K562 (cell line): ENCODE measurements around the gene NEDD8. TPM values are rescaled to one million over a fixed set of nuclear protein-coding genes. Genes with fewer than 3 reads are reported as not detected.

Experiments used
- ATAC-seq: fragments of 200-7000 bp; cut with Tn5 transposase; 3 replicates; pipeline ENCODE4 v1.9.1; 2020; ENCODE audit warnings: moderate library complexity
- BruUV-seq: library from RNA; stranded (reverse); fragments of 400-500 nt; replicated peaks from 2 replicates; lab custom pipeline; 2021; lab: Mats Ljungman, UMichigan
- CTCF ChIA-PET: fragments of 300-600 bp; formaldehyde crosslinking; extraction: SDS; loops from one replicate; lab custom pipeline; 2021; ENCODE audit warnings: low intra/inter-chr PET ratio; lab: Yijun Ruan, JAX
- POLR2A ChIA-PET: fragments of 300-600, 350-650 bp; sonication (Branson Sonifier 250); formaldehyde crosslinking; extraction: SDS; loops from one replicate; lab custom pipeline; 2021; ENCODE audit warnings: antibody characterized with exemption, inconsistent platforms; lab: Yijun Ruan, JAX
- DNase-seq, 4 experiments: peaks; one replicate each; pipeline versions ENCODE4 v3.0.0 to v3.0.0-alpha.2; 2011 to 2018; ENCODE audit warnings: low spot score in 3 of 4, mixed read lengths in 3 of 4; ENCODE audit errors: extremely low read depth in 1 of 4
- FAIRE-seq: peaks from 2 replicates; lab custom pipeline; 2011; peaks lifted over from hg19 to GRCh38; lab: Jason Lieb, UNC
- H2AFZ ChIP-seq: 2 replicates; pipeline ENCODE4 v1.6.0; 2011; ENCODE audit warnings: low read depth, low read length, control low read depth, inconsistent platforms
- H3K27ac ChIP-seq: fragments of 200-600 bp; 3 replicates; pipeline ENCODE4 v1.8.0; 2011; ENCODE audit warnings: low read depth, mild to moderate bottlenecking, control low read depth, inconsistent platforms, low read length, moderate library complexity, mixed read lengths; ENCODE audit errors: extremely low read depth
- H3K27me3 ChIP-seq, 2 experiments: fragments of 300-600 bp in 1 of 2; 2 replicates in 1 of 2; 3 replicates in 1 of 2; pipeline versions ENCODE4 v1.6.0 to v1.8.0; 2011; ENCODE audit warnings: inconsistent platforms in 2 of 2, low read length in 2 of 2, mild to moderate bottlenecking in 1 of 2, mixed read lengths in 1 of 2, moderate library complexity in 1 of 2; ENCODE audit not compliant: control insufficient read depth in 2 of 2, insufficient read depth in 2 of 2
- H3K36me3 ChIP-seq: fragments of 300-600 bp; 3 replicates; pipeline ENCODE4 v1.8.0; 2011; ENCODE audit warnings: mild to moderate bottlenecking, low read length, inconsistent platforms; ENCODE audit not compliant: control insufficient read depth, insufficient read depth
- H3K4me1 ChIP-seq, 2 experiments: fragments of 200-600 bp in 1 of 2; replicated peaks in 1 of 2; 2 replicates in 1 of 2; 3 replicates in 1 of 2; pipeline versions ENCODE4 v1.5.1 to v1.8.0; 2011; ENCODE audit warnings: inconsistent platforms in 2 of 2, low read length in 2 of 2, mild to moderate bottlenecking in 1 of 2, mixed read lengths in 1 of 2, moderate library complexity in 1 of 2; ENCODE audit not compliant: control insufficient read depth in 2 of 2, insufficient read depth in 2 of 2
- H3K4me2 ChIP-seq: 2 replicates; pipeline ENCODE4 v1.6.1; 2011; ENCODE audit warnings: low read length, control low read depth, inconsistent platforms, mixed read lengths; ENCODE audit not compliant: insufficient read depth
- H3K4me3 ChIP-seq: fragments of 200-600 bp; sonication (generic), shearing (Covaris generic); 2 replicates; pipeline ENCODE4 v1.5.1; 2016; ENCODE audit warnings: control low read depth, inconsistent platforms
- H3K79me2 ChIP-seq: fragments of 200-600 bp; 3 replicates; pipeline ENCODE4 v1.8.0; 2011; ENCODE audit warnings: low read length, inconsistent platforms; ENCODE audit not compliant: control insufficient read depth, insufficient read depth
- H3K9ac ChIP-seq, 2 experiments: 2 replicates each; pipeline versions ENCODE4 v1.6.0 to v1.6.1; 2011; ENCODE audit warnings: low read depth in 2 of 2, low read length in 2 of 2, control low read depth in 1 of 2, inconsistent platforms in 1 of 2, mild to moderate bottlenecking in 1 of 2, mixed read lengths in 1 of 2; ENCODE audit not compliant: insufficient read depth in 1 of 2
- H3K9me1 ChIP-seq: one replicate; pipeline ENCODE4 v1.6.0; 2011; ENCODE audit warnings: inconsistent platforms, mild to moderate bottlenecking, low read length, moderate library complexity; ENCODE audit not compliant: control insufficient read depth, insufficient read depth
- H3K9me3 ChIP-seq: replicated peaks from 2 replicates; pipeline ENCODE4 v1.5.1; 2011; ENCODE audit warnings: low read depth, low read length, inconsistent platforms; ENCODE audit not compliant: control insufficient read depth, insufficient read depth
- H4K20me1 ChIP-seq: replicated peaks from 2 replicates; pipeline ENCODE4 v1.6.1; 2011; ENCODE audit warnings: low read length, inconsistent platforms, mixed read lengths; ENCODE audit not compliant: control insufficient read depth, insufficient read depth
- BRD9 ChIP-seq: fragments of 450-650 bp; IDR thresholded peaks from 2 replicates; pipeline ENCODE4 v1.6.1; 2018; ENCODE audit warnings: low read depth; ENCODE audit not compliant: partially characterized antibody
- CHD2 ChIP-seq: IDR thresholded peaks from 2 replicates; pipeline ENCODE4 v1.6.1; 2011; ENCODE audit warnings: low read depth, low read length
- E2F3 ChIP-seq: fragments of 250-450 bp; sonication (Bioruptor Pico); IDR thresholded peaks from 2 replicates; pipeline ENCODE4 v1.4.0; 2020; ENCODE audit warnings: mild to moderate bottlenecking
- IRF2 ChIP-seq: sonication (generic); formaldehyde crosslinking; IDR thresholded peaks from 2 replicates; pipeline ENCODE4 v1.8.1; 2022; ENCODE audit warnings: mild to moderate bottlenecking, missing genetic modification reagents
- JUND ChIP-seq, 2 experiments: IDR thresholded peaks; 2 replicates in 1 of 2; 3 replicates in 1 of 2; pipeline ENCODE4 v1.6.1; 2011; ENCODE audit warnings: borderline replicate concordance in 2 of 2, low read depth in 2 of 2, low read length in 2 of 2, improper control_type of control experiment in 1 of 2, missing biosample characterization in 1 of 2, missing genetic modification characterization in 1 of 2, missing genetic modification reagents in 1 of 2
- OTX1 ChIP-seq: fragments of 450-650 bp; formaldehyde crosslinking; IDR thresholded peaks from 2 replicates; pipeline ENCODE4 v1.4.0; 2022; ENCODE audit warnings: mild to moderate bottlenecking
- PHF21A ChIP-seq: fragments of 450-650 bp; IDR thresholded peaks from 2 replicates; pipeline ENCODE4 v1.6.1; 2017; ENCODE audit warnings: low read depth, borderline replicate concordance
- SPI1 ChIP-seq: IDR thresholded peaks from 2 replicates; pipeline ENCODE4 v1.6.1; 2011; ENCODE audit warnings: low read depth, low read length, control low read depth, borderline replicate concordance
- TAF7 ChIP-seq: fragments of 450-650 bp; IDR thresholded peaks from 2 replicates; pipeline ENCODE4 v1.6.1; 2016; ENCODE audit warnings: missing genetic modification characterization, missing compliant biosample characterization
- TRIM24 ChIP-seq, 2 experiments: fragments of 450-650 bp; IDR thresholded peaks; 2 replicates each; pipeline ENCODE4 v1.6.1; 2016
- XRCC5 ChIP-seq: fragments of 200-400 bp; formaldehyde crosslinking; IDR thresholded peaks from 2 replicates; pipeline ENCODE4 v1.6.1; 2017; ENCODE audit warnings: low read depth, mild to moderate bottlenecking, low read length
- ZNF274 ChIP-seq: IDR thresholded peaks from 2 replicates; pipeline ENCODE4 v1.6.1; 2011; ENCODE audit warnings: low read depth, mild to moderate bottlenecking, low read length, moderate library complexity, borderline replicate concordance
- ZNF324 ChIP-seq: fragments of 250-450 bp; sonication (Bioruptor Pico); IDR thresholded peaks from 2 replicates; pipeline ENCODE4 v1.4.0; 2020; ENCODE audit warnings: mild to moderate bottlenecking
- WGBS: fragments of 100-300 bp; shearing (Covaris generic); methylation state at CpG from one replicate; pipeline ENCODE4 v1.1.6; 2016; ENCODE audit warnings: low coverage, mixed read lengths; ENCODE audit not compliant: insufficient coverage; ENCODE audit errors: missing lambda C conversion rate; 5-methylcytosine and 5-hydroxymethylcytosine counted together
- in situ Hi-C: fragments of 300-500 bp; cut with MboI; formaldehyde crosslinking; loops from 4 replicates; pipeline ENCODE4 v1.15.0; 2018; ENCODE audit warnings: inconsistent platforms, mixed read lengths
- intact Hi-C: fragments of 100-400 bp; cut with micrococcal nuclease; formaldehyde crosslinking; loops from 2 replicates; pipeline ENCODE4 v1.14.2; 2022
- polyA plus RNA-seq, 8 experiments: library from polyadenylated mRNA; depleted of rRNA in 4 of 8; stranded (reverse) in 5 of 8; unstranded in 3 of 8; fragments of >200 nt; fragmentation: Nextera tagmentation in 2 of 8; fragmentation: Illumina TruSeq in 1 of 8; extraction: Ambion mirVana in 2 of 8; extraction: Trizol in 1 of 8; gene quantifications; 2 replicates each; pipeline versions ENCODE4 v1.2.1 to v1.2.3, GENCODE V29; 2011 to 2014; ENCODE audit warnings: inconsistent platforms in 1 of 8, missing spikeins in 1 of 8
- total RNA-seq, 7 experiments: library from RNA; depleted of rRNA in 6 of 7; stranded (reverse); fragments of >200 nt in 6 of 7; fragmentation: Illumina TruSeq in 2 of 7; extraction: Trizol in 2 of 7; gene quantifications; 2 replicates each; pipeline versions ENCODE4 v1.2.1 to v1.2.3, GENCODE V29; 2011 to 2021; ENCODE audit warnings: low replicate concordance in 1 of 7
- TF ChIP-seq, protein P1 (sequence below): sonication (generic); formaldehyde crosslinking; IDR thresholded peaks from 2 replicates; pipeline ENCODE4 v1.8.1; 2022; ENCODE audit warnings: missing genetic modification reagents
- TF ChIP-seq, protein P2 (sequence below), 2 experiments: fragments of 450-650 bp; conservative IDR thresholded peaks; 2 replicates each; pipeline ENCODE4 v1.6.1; 2017; ENCODE audit warnings: mild to moderate bottlenecking in 2 of 2, moderate library complexity in 2 of 2

NEDD8 gene
- total and polyA plus RNA-seq, 9 of the 15 experiments (the other 6 are each of a cell fraction or from before 2014, with no cell fraction given): 142 to 691 (median 260) TPM

DNA sequence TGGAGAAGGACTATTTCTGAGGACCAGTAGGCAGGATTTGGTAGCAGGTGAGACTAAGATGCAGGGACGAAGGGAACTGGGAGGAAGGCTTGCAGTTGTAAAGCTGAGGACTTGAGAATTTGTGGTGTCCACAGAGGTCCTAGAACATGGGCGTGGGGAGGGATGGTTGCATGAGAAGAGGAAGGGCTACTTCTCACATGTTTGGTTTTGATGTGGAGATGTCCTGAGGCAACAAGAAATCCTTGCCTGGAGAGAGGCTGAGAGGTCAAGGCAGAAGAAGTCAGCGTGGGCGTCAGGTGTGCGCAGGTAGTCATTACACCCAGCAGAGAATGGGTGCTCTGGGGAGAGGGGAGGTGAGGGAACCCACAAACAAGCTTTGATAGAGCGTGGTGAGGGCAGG lies 44.9 kb upstream of the NEDD8 start:
- no peak overlapping the region for H3K27ac ChIP-seq
- H3K9me1 ChIP-seq: peaks cover 2% of the 10 kb centered on the region
- in situ Hi-C loops (no loop called here), intact Hi-C loops (no loop called here)
- DNase-seq (no peak), FAIRE-seq (no peak), ATAC-seq (no peak)
- H3K9me3 ChIP-seq: no peaks in the 10 kb centered on the region
- no TSS peak for BruUV-seq
- H2AFZ ChIP-seq: no peak overlapping the region
- no peak overlapping the region for H3K9ac ChIP-seq
- no peaks in the 10 kb centered on the region for H3K27me3 ChIP-seq
- no peaks in the 10 kb centered on the region for H3K79me2 ChIP-seq
- H4K20me1 ChIP-seq: no peaks in the 10 kb centered on the region
- no peaks in the 10 kb centered on the region; the same call in 2 of the 3 replicates for H3K36me3 ChIP-seq
- POLR2A ChIA-PET: no interaction called here
- peaks cover 16 to 26% of the 10 kb centered on the region in 2 experiments; a peak in 4 of 5 replicates for H3K4me1 ChIP-seq
- no peak overlapping the region for H3K4me3 ChIP-seq
- TF ChIP-seq OTX1 (CRISPR knock-in tag): no peak
- TF ChIP-seq PHF21A: no peak
- TF ChIP-seq, protein P1, sequence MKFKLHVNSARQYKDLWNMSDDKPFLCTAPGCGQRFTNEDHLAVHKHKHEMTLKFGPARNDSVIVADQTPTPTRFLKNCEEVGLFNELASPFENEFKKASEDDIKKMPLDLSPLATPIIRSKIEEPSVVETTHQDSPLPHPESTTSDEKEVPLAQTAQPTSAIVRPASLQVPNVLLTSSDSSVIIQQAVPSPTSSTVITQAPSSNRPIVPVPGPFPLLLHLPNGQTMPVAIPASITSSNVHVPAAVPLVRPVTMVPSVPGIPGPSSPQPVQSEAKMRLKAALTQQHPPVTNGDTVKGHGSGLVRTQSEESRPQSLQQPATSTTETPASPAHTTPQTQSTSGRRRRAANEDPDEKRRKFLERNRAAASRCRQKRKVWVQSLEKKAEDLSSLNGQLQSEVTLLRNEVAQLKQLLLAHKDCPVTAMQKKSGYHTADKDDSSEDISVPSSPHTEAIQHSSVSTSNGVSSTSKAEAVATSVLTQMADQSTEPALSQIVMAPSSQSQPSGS (CRISPR knock-in tag): no peak
- no peak for TF ChIP-seq TRIM24 (IDR thresholded peaks at IDR 0.05)
- TF ChIP-seq, protein P2, sequence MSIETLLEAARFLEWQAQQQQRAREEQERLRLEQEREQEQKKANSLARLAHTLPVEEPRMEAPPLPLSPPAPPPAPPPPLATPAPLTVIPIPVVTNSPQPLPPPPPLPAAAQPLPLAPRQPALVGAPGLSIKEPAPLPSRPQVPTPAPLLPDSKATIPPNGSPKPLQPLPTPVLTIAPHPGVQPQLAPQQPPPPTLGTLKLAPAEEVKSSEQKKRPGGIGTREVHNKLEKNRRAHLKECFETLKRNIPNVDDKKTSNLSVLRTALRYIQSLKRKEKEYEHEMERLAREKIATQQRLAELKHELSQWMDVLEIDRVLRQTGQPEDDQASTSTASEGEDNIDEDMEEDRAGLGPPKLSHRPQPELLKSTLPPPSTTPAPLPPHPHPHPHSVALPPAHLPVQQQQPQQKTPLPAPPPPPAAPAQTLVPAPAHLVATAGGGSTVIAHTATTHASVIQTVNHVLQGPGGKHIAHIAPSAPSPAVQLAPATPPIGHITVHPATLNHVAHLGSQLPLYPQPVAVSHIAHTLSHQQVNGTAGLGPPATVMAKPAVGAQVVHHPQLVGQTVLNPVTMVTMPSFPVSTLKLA (conservative IDR thresholded peaks at IDR 0.05): no peak
- no peak for TF ChIP-seq ZNF274
- TF ChIP-seq SPI1: no peak
- TF ChIP-seq CHD2: no peak
- TF ChIP-seq E2F3 (CRISPR knock-in tag): no peak
- TF ChIP-seq JUND (IDR thresholded peaks at IDR 0.05; ENCODE audit: borderline replicate concordance, low read depth, low read length): no peak
- TF ChIP-seq JUND (tag; IDR thresholded peaks at IDR 0.05; ENCODE audit: borderline replicate concordance, low read depth, low read length): no peak
- TF ChIP-seq BRD9: no peak
- no peak for TF ChIP-seq ZNF324 (CRISPR knock-in tag)
- no peak for TF ChIP-seq TAF7
- TF ChIP-seq XRCC5: no peak
- no peak for TF ChIP-seq IRF2 (CRISPR knock-in tag)
- WGBS: 71% methylated on average over 4 of the region's 6 CpGs
- CTCF ChIA-PET: no interaction called here
- H3K4me2 ChIP-seq: no peak overlapping the region
